ENCODE measurements around the gene NR1I3. TPM values are rescaled to one million over a fixed set of nuclear protein-coding genes. Genes with fewer than 3 reads are reported as not detected.
A peak's percentile ranks its signal among the peaks of the same experiment; 100 is the strongest.

NR1I3 gene
- total RNA-seq, 1 donor from 2014 or later, result not detected

DNA sequence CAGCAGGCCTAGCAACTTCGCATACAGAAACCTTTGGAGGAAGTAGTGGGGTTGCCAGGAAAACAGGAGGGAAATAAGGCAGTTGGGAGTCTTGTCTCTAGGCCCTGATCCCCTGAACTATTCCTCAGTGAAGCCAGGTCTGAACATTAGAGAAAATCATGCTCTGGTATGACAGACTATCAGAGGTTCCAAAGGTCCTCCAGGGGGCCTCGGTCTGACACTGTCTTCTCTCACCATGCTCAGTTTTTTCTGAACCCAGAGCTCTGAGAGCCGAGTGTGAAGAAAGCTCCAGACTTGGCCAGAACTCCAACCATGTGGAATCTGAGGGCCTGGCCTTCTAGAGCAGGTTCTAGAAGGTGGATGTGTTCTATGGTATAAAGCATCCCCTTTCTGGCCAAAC lies 8.1 kb downstream of the NR1I3 start:
- H3K4me2 ChIP-seq, result no peak overlapping the region
- Mint-ChIP-seq H3K4me1 (peaks cover 21% of the 10 kb centered on the region), H3K27me3 (ENCODE audit: insufficient read depth, low read depth) (peaks cover 2% of the 10 kb centered on the region), H3K9me3 (no peaks in the 10 kb centered on the region), H3K36me3 (no peaks in the 10 kb centered on the region), H3K4me3 (no peak overlapping the region), H3K27ac (no peak overlapping the region)
- no peak overlapping the region for H3K9ac ChIP-seq
- H3K79me2 ChIP-seq (ENCODE audit: low read depth), result no peaks in the 10 kb centered on the region
- H3F3A ChIP-seq (ENCODE audit: low read depth), result peaks cover 12% of the 10 kb centered on the region
- TF ChIP-seq CTCF (IDR thresholded peaks at IDR 0.05), result peak; percentile 30
- no peak for TF ChIP-seq EZH2 (IDR thresholded peaks at IDR 0.05)
- no peaks in the 10 kb centered on the region for H3K9me3 ChIP-seq (ENCODE audit: low read depth)
- H3K27ac ChIP-seq, result no peak overlapping the region
- no peaks in the 10 kb centered on the region for H3K27me3 ChIP-seq
- peak; percentile 39 for DNase-seq (ENCODE audit: low spot score)
- no peaks in the 10 kb centered on the region for H4K20me1 ChIP-seq (ENCODE audit: low read depth)
- H3K36me3 ChIP-seq, result no peaks in the 10 kb centered on the region
- H2AFZ ChIP-seq (replicated peaks), result no peak overlapping the region
- H3K4me3 ChIP-seq, result no peak overlapping the region
- peaks cover 9% of the 10 kb centered on the region for H3K4me1 ChIP-seq

- no peak for TF ChIP-seq EZH2 (IDR thresholded peaks at IDR 0.05)
- TF ChIP-seq CTCF (IDR thresholded peaks at IDR 0.05), result no peak
- TF ChIP-seq EZH2phosphoT487 (IDR thresholded peaks at IDR 0.05), result no peak
- H3K4me1 Mint-ChIP-seq, result peaks cover 21% of the 10 kb centered on the region
- no peaks in the 10 kb centered on the region for H3K9me3 Mint-ChIP-seq
- no peak for DNase-seq (ENCODE audit: low spot score)
- Histone ChIP-seq H3F3A (ENCODE audit: low read depth) (peaks cover 13% of the 10 kb centered on the region), H3K9ac (no peak overlapping the region), H3K4me3 (no peak overlapping the region), H3K4me2 (no peak overlapping the region), H3K36me3 (no peaks in the 10 kb centered on the region), H3K27ac (no peak overlapping the region), H3K4me1 (peaks cover 9% of the 10 kb centered on the region), H2AFZ (replicated peaks) (no peak overlapping the region), H3K9me3 (ENCODE audit: low read depth) (no peaks in the 10 kb centered on the region), H3K27me3 (no peaks in the 10 kb centered on the region), H4K20me1 (ENCODE audit: low read depth) (no peaks in the 10 kb centered on the region), H3K79me2 (ENCODE audit: low read depth) (no peaks in the 10 kb centered on the region)
- no peak overlapping the region for H3K27ac Mint-ChIP-seq
- no peaks in the 10 kb centered on the region for H3K36me3 Mint-ChIP-seq
- peaks cover 6% of the 10 kb centered on the region for H3K27me3 Mint-ChIP-seq (ENCODE audit: insufficient read depth, low read depth)
- peak overlapping the region; percentile 99 for H3K4me3 Mint-ChIP-seq
These were observed 10.0 kb downstream of the NR1I3 start for GRCh38 chr1:161228032-161228431.

- Histone ChIP-seq H2AFZ (replicated peaks) (peak overlapping the region; percentile 23), H3K27me3 (no peaks in the 10 kb centered on the region), H3K79me2 (ENCODE audit: low read depth) (no peaks in the 10 kb centered on the region), H3K36me3 (no peaks in the 10 kb centered on the region), H4K20me1 (ENCODE audit: low read depth) (no peaks in the 10 kb centered on the region), H3K9ac (no peak overlapping the region), H3K4me2 (peak overlapping the region; percentile 89), H3K4me1 (peaks cover 9% of the 10 kb centered on the region), H3F3A (ENCODE audit: low read depth) (peaks cover 13% of the 10 kb centered on the region), H3K27ac (no peak overlapping the region), H3K9me3 (ENCODE audit: low read depth) (no peaks in the 10 kb centered on the region), H3K4me3 (peak overlapping the region; percentile 70)
- TF ChIP-seq EZH2phosphoT487 (IDR thresholded peaks at IDR 0.05), result no peak
- TF ChIP-seq CTCF (IDR thresholded peaks at IDR 0.05), result peak; percentile 90
- no peak for TF ChIP-seq EZH2 (IDR thresholded peaks at IDR 0.05)
- Mint-ChIP-seq H3K4me3 (peak overlapping the region; percentile 99), H3K27me3 (ENCODE audit: insufficient read depth, low read depth) (peaks cover 6% of the 10 kb centered on the region), H3K27ac (peak overlapping the region; percentile 11), H3K4me1 (peaks cover 21% of the 10 kb centered on the region), H3K36me3 (no peaks in the 10 kb centered on the region), H3K9me3 (no peaks in the 10 kb centered on the region)
- DNase-seq (ENCODE audit: low spot score), result peak; percentile 91
These were observed 10.7 kb downstream of the NR1I3 start for GRCh38 chr1:161227196-161227871.

All from neural progenitor cell (in vitro differentiated cells).